ENCODE results near the gene DAB1. TPM values are rescaled to one million over a fixed set of nuclear protein-coding genes. Genes with fewer than 3 reads are reported as not detected.

DAB1 gene
- total RNA-seq, 1 donor from 2014 or later: 19.1 TPM

DNA sequence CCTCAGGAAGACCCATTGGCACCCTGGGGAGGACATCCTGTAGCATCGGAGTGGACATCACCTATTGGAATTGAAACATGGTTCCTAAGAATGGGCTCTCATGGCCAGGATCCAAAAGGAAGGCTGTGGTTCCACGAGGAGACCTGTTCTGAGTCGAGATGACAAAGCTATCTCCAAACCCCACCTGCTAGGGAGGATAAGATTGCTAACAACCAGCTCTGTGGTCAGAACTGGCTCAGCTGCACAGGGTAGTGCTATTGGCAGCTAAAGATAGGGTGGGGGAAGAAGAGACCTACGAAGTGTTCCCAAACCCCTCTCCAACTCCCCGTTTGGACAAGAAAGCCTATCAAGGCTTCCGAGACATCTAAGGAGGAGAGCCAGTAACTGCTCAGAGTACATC lies 440.4 kb downstream of the DAB1 start:
- Mint-ChIP-seq H3K27me3 (ENCODE audit: unreplicated experiment) (peaks cover 1% of the 10 kb centered on the region), H3K27ac (ENCODE audit: unreplicated experiment) (no peak overlapping the region), H3K4me3 (ENCODE audit: unreplicated experiment) (no peak overlapping the region), H3K36me3 (ENCODE audit: low read depth, unreplicated experiment) (no peaks in the 10 kb centered on the region), H3K4me1 (ENCODE audit: unreplicated experiment) (no peaks in the 10 kb centered on the region), H3K9me3 (ENCODE audit: unreplicated experiment) (no peaks in the 10 kb centered on the region)
- TF ChIP-seq, protein P1, sequence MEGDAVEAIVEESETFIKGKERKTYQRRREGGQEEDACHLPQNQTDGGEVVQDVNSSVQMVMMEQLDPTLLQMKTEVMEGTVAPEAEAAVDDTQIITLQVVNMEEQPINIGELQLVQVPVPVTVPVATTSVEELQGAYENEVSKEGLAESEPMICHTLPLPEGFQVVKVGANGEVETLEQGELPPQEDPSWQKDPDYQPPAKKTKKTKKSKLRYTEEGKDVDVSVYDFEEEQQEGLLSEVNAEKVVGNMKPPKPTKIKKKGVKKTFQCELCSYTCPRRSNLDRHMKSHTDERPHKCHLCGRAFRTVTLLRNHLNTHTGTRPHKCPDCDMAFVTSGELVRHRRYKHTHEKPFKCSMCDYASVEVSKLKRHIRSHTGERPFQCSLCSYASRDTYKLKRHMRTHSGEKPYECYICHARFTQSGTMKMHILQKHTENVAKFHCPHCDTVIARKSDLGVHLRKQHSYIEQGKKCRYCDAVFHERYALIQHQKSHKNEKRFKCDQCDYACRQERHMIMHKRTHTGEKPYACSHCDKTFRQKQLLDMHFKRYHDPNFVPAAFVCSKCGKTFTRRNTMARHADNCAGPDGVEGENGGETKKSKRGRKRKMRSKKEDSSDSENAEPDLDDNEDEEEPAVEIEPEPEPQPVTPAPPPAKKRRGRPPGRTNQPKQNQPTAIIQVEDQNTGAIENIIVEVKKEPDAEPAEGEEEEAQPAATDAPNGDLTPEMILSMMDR (IDR thresholded peaks at IDR 0.05; ENCODE audit: unreplicated experiment): no peak
- DNase-seq (ENCODE audit: low spot score): no peak

DNA sequence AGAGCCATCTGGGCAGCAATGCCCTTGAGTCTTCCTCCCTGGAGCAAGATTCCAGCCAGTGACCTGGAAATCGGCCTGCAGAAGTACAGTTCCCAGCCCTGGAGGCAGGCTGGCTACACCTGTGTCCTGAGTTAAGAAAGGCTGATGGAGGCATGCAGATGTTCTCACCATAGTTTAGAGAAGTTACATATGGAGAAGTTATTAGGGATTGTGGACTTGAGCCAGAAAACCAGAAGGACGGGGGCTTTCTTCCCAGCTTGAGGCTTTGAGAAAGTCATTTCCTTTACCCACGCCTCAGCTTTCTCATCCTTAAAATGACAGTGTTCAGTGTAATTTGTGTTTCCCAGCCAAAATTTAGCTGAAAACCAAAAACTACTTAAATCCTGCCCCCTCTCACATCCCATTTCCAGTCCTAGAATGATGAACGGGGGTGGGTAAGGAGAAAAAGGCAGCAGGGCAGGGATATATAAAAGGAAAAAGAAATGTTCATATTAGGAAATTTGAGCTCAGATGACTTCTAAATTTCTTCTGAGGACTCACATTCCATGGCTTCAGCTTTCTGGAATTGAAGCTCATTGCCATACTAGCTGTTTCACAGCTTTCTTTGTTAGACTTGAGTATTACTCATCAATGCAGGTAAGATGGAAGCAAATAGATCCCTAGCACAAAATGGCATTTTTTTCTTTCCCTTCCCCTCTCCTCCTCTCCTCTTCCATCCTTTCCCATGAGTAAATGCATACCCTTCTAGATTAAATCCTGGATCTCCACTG lies 443.7 kb downstream of the DAB1 start:
- Mint-ChIP-seq H3K27ac (ENCODE audit: unreplicated experiment) (no peak overlapping the region), H3K27me3 (ENCODE audit: unreplicated experiment) (peaks cover 1% of the 10 kb centered on the region), H3K4me1 (ENCODE audit: unreplicated experiment) (no peaks in the 10 kb centered on the region), H3K9me3 (ENCODE audit: unreplicated experiment) (no peaks in the 10 kb centered on the region), H3K36me3 (ENCODE audit: low read depth, unreplicated experiment) (no peaks in the 10 kb centered on the region), H3K4me3 (ENCODE audit: unreplicated experiment) (no peak overlapping the region)
- DNase-seq (ENCODE audit: low spot score): no peak
- TF ChIP-seq, protein P1 (IDR thresholded peaks at IDR 0.05; ENCODE audit: unreplicated experiment): no peak

- Mint-ChIP-seq H3K4me3 (ENCODE audit: unreplicated experiment) (no peak overlapping the region), H3K27me3 (ENCODE audit: unreplicated experiment) (peaks cover 1% of the 10 kb centered on the region), H3K9me3 (ENCODE audit: unreplicated experiment) (no peaks in the 10 kb centered on the region), H3K4me1 (ENCODE audit: unreplicated experiment) (no peaks in the 10 kb centered on the region), H3K36me3 (ENCODE audit: low read depth, unreplicated experiment) (no peaks in the 10 kb centered on the region), H3K27ac (ENCODE audit: unreplicated experiment) (no peak overlapping the region)
- TF ChIP-seq, protein P1 (IDR thresholded peaks at IDR 0.05; ENCODE audit: unreplicated experiment): no peak
- DNase-seq (ENCODE audit: low spot score): no peak
These were observed 445.0 kb downstream of the DAB1 start for GRCh38 chr1:56978819-56979218.

- no peak for DNase-seq (ENCODE audit: low spot score)
- Mint-ChIP-seq H3K9me3 (ENCODE audit: unreplicated experiment) (no peaks in the 10 kb centered on the region), H3K27ac (ENCODE audit: unreplicated experiment) (no peak overlapping the region), H3K4me1 (ENCODE audit: unreplicated experiment) (no peaks in the 10 kb centered on the region), H3K4me3 (ENCODE audit: unreplicated experiment) (no peak overlapping the region), H3K36me3 (ENCODE audit: low read depth, unreplicated experiment) (no peaks in the 10 kb centered on the region), H3K27me3 (ENCODE audit: unreplicated experiment) (peaks cover 1% of the 10 kb centered on the region)
- TF ChIP-seq, protein P1 (IDR thresholded peaks at IDR 0.05; ENCODE audit: unreplicated experiment): no peak
These were observed 445.9 kb downstream of the DAB1 start for GRCh38 chr1:56977910-56978309.

DNA sequence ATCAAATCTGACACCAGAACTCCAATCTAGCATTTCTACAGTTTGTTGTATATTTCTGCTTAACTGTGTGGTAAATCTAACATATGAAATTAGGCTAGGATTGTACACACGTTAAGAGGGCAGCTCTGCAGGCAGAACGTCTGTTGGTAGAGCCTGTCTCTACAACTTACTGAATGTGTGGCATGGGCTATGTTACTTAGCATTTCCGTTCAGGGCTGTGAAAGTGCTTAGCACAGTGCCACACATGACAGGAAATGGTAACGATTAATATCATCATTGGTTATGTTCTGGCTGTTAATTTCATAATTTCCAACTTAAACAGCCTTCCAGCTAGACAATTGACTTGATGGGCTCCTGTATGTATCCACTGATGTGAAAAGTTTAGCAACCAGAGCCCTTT lies 448.4 kb downstream of the DAB1 start:
- Mint-ChIP-seq H3K27me3 (ENCODE audit: unreplicated experiment) (peaks cover 1% of the 10 kb centered on the region), H3K4me3 (ENCODE audit: unreplicated experiment) (no peak overlapping the region), H3K9me3 (ENCODE audit: unreplicated experiment) (no peaks in the 10 kb centered on the region), H3K27ac (ENCODE audit: unreplicated experiment) (no peak overlapping the region), H3K4me1 (ENCODE audit: unreplicated experiment) (no peaks in the 10 kb centered on the region), H3K36me3 (ENCODE audit: low read depth, unreplicated experiment) (no peaks in the 10 kb centered on the region)
- TF ChIP-seq, protein P1 (IDR thresholded peaks at IDR 0.05; ENCODE audit: unreplicated experiment): no peak
- no peak for DNase-seq (ENCODE audit: low spot score)

Data from endothelial cell (in vitro differentiated cells).